SK-N-SH treated with all-trans-retinoic acid at 6 μM for 48 hours (cell line): Measurements from ENCODE around the gene GRK3.
"Not testable (repeated sequence)": the region's sequence is repeated elsewhere in the genome, so short reads cannot be mapped to it uniquely, and the experiment has no call there.

Experiments
- ATAC-seq: fragments of 200-7000 bp; cut with Tn5 transposase; 3 replicates; pipeline ENCODE4 v1.9.1; 2020; ENCODE audit warnings: mild to moderate bottlenecking, moderate library complexity
- ARNTL ChIP-seq: fragments of 450-650 bp; formaldehyde crosslinking; IDR thresholded peaks from 2 replicates; pipeline ENCODE4 v1.5.0; 2020; ENCODE audit warnings: low read depth, mild to moderate bottlenecking, moderate library complexity, borderline replicate concordance
- BACH2 ChIP-seq: fragments of 250-450 bp; sonication (Bioruptor Pico); IDR thresholded peaks from 2 replicates; pipeline ENCODE4 v1.9.0; 2021; ENCODE audit warnings: mild to moderate bottlenecking, borderline replicate concordance
- CSDC2 ChIP-seq: fragments of 250-450 bp; sonication (Bioruptor Pico); IDR thresholded peaks from 2 replicates; pipeline ENCODE4 v1.5.0; 2020; ENCODE audit warnings: mild to moderate bottlenecking, moderate library complexity
- ESRRG ChIP-seq: fragments of 250-450 bp; sonication (Bioruptor Pico); IDR thresholded peaks from 2 replicates; pipeline ENCODE4 v1.6.1; 2021; ENCODE audit warnings: mild to moderate bottlenecking
- GLIS3 ChIP-seq: fragments of 250-450 bp; sonication (Bioruptor Pico); IDR thresholded peaks from 2 replicates; pipeline ENCODE4 v1.5.0; 2020; ENCODE audit warnings: mild to moderate bottlenecking, moderate library complexity
- ISL1 ChIP-seq: fragments of 250-450 bp; sonication (Bioruptor Pico); IDR thresholded peaks from 2 replicates; pipeline ENCODE4 v2.1.2; 2022; ENCODE audit warnings: mild to moderate bottlenecking, moderate library complexity
- PPARA ChIP-seq: fragments of 250-450 bp; sonication (Bioruptor Pico); IDR thresholded peaks from 2 replicates; pipeline ENCODE4 v1.5.0; 2020; ENCODE audit warnings: mild to moderate bottlenecking, borderline replicate concordance
- RARB ChIP-seq: fragments of 250-450 bp; sonication (Bioruptor Pico); IDR thresholded peaks from 2 replicates; pipeline ENCODE4 v1.8.0; 2021; ENCODE audit warnings: mild to moderate bottlenecking, moderate library complexity
- TOX ChIP-seq: fragments of 250-450 bp; sonication (Bioruptor Pico); IDR thresholded peaks from 2 replicates; pipeline ENCODE4 v1.8.0; 2021; ENCODE audit warnings: mild to moderate bottlenecking, moderate library complexity, borderline replicate concordance
- ZC3H10 ChIP-seq: fragments of 250-450 bp; sonication (Bioruptor Pico); IDR thresholded peaks from 2 replicates; pipeline ENCODE4 v1.5.1; 2021; ENCODE audit warnings: mild to moderate bottlenecking, moderate library complexity
- ZFP3 ChIP-seq: fragments of 250-450 bp; sonication (Bioruptor Pico); IDR thresholded peaks from 2 replicates; pipeline ENCODE4 v1.5.0; 2020; ENCODE audit warnings: mild to moderate bottlenecking, moderate library complexity
- ZFP30 ChIP-seq: fragments of 450-650 bp; formaldehyde crosslinking; IDR thresholded peaks from 2 replicates; pipeline ENCODE4 v1.5.0; 2022; ENCODE audit warnings: mild to moderate bottlenecking, moderate library complexity
- ZNF565 ChIP-seq: fragments of 450-650 bp; formaldehyde crosslinking; conservative IDR thresholded peaks from 2 replicates; pipeline ENCODE4 v1.5.0; 2020; ENCODE audit warnings: low read depth, mild to moderate bottlenecking, moderate library complexity
- ZNF70 ChIP-seq: fragments of 450-650 bp; formaldehyde crosslinking; IDR thresholded peaks from 2 replicates; pipeline ENCODE4 v1.5.0; 2020; ENCODE audit warnings: mild to moderate bottlenecking, moderate library complexity
- ZNF8 ChIP-seq: fragments of 450-650 bp; formaldehyde crosslinking; IDR thresholded peaks from 2 replicates; pipeline ENCODE4 v1.5.0; 2020; ENCODE audit warnings: mild to moderate bottlenecking, moderate library complexity
- TF ChIP-seq, protein P1 (sequence below): fragments of 250-450 bp; sonication (Bioruptor Pico); IDR thresholded peaks from 2 replicates; pipeline ENCODE4 v1.8.0; 2020; ENCODE audit warnings: mild to moderate bottlenecking, moderate library complexity, borderline replicate concordance
- TF ChIP-seq, protein P2 (sequence below): fragments of 250-450 bp; sonication (Bioruptor Pico); IDR thresholded peaks from 2 replicates; pipeline ENCODE4 v1.8.0; 2021; ENCODE audit warnings: low read depth, mild to moderate bottlenecking, moderate library complexity, borderline replicate concordance
- TF ChIP-seq, protein P3 (sequence below): fragments of 250-450 bp; sonication (Bioruptor Pico); IDR thresholded peaks from 2 replicates; pipeline ENCODE4 v1.5.1; 2021; ENCODE audit warnings: mild to moderate bottlenecking, moderate library complexity

Gene GRK3

DNA sequence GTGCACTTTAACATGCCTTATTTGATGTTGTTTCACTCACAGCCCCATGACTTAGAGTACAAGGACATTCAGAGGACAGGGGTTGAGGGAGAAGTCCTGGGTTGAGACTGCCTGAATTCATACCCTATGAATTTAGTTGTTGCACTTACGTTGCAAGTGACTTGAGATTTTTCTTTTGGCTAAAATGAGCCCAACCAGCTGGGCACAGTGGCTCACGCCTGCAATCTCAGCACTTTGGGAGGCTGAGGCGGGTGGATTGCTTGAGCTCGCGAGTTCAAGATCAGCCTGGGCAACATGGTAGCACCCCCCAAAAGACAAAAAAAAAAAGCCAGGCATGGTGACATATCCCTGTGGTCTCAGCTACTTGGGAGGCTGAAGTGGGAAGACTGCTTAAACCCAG, 7.3 kb upstream of the GRK3 start (continued):
- TF ChIP-seq ARNTL (CRISPR knock-in tag) (no peak), ESRRG (no peak), CSDC2 (no peak), TOX (CRISPR knock-in tag) (no peak), ISL1 (no peak)
- TF ChIP-seq, all 23 proteins: peak for 0

DNA sequence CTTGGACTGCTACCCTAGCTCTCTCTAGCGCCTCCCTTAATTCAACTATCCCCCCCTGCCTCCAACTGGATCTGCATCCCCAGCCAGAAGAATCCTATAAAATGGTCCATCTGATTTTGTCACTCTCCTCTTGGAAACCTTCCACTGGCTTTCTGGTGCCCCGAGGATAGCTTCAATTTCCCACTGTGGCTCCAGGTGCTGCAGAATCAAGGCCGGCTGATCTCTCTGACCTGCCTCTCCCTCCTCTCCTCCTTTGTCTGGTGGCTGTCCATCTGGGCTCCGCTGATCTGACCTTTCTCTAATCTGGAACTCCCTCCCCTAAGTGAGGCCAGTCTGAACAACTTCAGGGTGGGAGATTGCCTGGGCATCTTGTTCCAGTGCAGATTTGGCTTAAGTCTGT, 6.1 kb upstream of the GRK3 start:
- ATAC-seq: no peak

DNA sequence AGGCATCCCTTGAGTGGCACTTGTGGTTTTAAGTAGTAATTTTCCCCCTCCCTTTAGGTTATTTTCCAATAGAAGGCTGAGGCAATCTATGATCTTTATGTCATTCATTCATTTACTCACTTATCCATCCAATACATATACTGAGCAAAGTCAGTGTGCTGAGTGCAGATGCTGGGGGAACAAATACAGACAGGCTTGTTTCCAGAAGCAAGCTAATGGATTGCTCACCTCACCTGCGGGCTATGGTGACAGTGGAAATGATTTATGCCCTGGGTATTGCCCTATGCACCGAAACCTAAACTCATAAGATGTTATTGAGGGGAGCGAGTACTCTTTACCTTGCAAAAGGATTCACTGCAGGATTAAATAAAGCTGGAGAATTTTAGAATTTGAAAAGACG, 4.6 kb upstream of the GRK3 start:
- not testable (repeated sequence) for ATAC-seq

More for the DNA sequence above, 6.1 kb upstream of the GRK3 start:
- TF ChIP-seq BACH2 (no peak), ZFP30 (CRISPR knock-in tag) (no peak), ZNF70 (CRISPR knock-in tag) (peak; percentile 39; the same call in 1 of the 2 replicates)

DNA sequence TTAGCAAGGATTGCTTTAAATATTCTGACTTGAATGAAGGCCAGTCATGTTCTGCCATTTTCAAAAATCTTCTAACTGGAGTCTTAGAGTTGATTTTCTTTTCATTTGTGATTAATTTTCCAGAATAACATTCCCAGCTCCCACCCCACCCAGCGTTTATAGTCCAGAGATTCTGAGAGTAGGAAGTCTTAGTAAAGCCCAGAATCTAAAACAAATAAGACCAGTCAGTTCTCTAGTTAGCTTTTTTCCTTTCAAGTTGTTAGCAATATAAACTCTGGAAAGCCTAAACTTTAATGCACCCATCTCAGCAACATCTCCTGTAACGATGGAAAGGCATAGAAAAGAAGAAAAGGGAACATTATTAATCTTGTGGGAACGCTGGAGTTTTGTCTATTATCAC, 3.3 kb upstream of the GRK3 start:
- not testable (repeated sequence) for ATAC-seq

DNA sequence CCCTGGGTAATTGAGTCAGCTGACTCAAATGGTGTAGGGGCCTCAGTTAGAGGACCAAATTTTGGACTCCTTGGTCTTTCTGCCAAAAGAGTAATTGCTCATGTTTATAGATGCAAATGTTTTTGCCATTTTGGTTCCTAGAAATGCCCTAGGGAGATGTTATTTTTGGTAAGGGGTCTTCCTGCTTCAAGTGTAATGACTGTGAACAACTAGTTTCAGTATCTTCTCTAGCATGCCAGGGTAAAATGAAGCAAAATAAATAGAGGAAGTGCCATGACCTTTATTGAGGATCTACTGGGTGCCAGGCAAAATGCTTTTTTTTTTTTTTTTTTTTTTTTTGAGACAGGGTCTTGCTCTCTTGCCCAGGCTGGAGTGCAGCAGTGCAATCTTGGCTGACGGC, 2.5 kb upstream of the GRK3 start:
- not testable (repeated sequence) for ATAC-seq

DNA sequence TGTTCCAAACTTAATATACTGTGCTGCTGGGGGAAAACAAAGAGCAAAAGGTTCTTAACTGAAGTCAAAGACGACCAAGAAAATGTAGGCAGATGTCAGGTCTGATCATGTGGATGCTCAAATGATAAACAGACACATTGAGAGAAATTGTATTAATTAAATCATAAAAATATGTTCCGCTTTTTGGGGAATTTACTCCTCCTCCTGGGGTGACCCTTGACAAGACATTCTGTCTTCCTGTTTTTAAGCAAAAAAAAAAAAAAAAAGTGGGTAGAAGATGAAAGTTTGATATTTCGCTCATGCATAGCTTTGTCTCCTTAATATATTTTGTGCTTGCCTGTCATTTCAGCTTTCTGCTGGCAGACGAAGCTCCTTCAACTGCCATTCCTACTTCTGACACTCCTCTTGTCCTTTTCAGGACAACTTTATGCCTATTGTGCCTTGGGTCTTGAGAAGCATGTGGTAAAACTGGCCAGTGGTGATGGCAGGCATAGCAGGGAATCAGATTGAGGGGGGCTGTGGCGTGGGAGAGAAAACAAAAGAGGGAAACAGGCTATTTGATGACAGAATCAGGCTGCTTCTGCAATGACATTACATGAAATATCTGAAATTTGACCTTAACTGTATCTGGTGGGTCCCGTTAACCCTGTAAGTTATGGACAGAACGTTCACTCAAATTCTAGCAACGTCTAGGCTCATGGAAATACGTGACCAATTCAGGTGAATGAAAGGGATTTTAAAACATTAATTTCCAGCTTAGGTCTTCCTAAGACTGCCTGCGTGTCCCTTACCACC, 1.3 kb upstream of the GRK3 start:
- ATAC-seq: peak; percentile 39

DNA sequence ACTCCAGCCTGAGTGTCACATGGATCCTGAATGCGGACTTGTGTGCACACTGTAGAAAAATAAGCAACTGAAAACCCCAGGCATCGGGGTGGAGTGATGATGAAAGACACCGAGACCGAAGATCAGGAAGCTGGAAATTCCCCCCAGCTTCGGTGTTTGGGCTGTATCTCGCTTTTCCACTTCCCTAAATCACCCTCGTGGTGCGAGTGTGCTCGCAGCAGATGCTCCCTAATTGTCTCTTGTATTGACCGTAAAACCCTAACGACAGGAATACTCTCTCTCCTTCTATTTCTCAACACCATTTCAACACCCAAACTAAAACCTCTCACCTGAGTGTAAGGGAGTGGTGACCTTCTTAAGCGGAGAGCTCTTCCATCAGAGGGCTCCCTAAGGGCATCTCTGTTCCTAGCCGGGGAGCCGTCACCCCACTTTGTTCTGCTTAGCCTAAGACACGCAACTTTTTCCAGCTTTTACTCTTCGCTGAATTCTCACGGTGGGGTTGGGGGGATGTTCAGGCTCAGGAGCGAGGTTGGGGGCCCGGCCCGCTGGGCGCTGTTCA, 635 bp upstream of the GRK3 start:
- peak; percentile 43 for ATAC-seq
- TF ChIP-seq ZNF8 (CRISPR knock-in tag) (no peak), ZNF565 (CRISPR knock-in tag) (no peak), ESRRG (no peak), GLIS3 (CRISPR knock-in tag) (no peak), CSDC2 (no peak), RARB (CRISPR knock-in tag) (no peak), TOX (CRISPR knock-in tag) (no peak), PPARA (no peak), ZC3H10 (CRISPR knock-in tag) (no peak), ZFP3 (CRISPR knock-in tag) (no peak), ZFP30 (CRISPR knock-in tag) (no peak), ZNF70 (CRISPR knock-in tag) (no peak), ISL1 (no peak)
- TF ChIP-seq, protein P1, sequence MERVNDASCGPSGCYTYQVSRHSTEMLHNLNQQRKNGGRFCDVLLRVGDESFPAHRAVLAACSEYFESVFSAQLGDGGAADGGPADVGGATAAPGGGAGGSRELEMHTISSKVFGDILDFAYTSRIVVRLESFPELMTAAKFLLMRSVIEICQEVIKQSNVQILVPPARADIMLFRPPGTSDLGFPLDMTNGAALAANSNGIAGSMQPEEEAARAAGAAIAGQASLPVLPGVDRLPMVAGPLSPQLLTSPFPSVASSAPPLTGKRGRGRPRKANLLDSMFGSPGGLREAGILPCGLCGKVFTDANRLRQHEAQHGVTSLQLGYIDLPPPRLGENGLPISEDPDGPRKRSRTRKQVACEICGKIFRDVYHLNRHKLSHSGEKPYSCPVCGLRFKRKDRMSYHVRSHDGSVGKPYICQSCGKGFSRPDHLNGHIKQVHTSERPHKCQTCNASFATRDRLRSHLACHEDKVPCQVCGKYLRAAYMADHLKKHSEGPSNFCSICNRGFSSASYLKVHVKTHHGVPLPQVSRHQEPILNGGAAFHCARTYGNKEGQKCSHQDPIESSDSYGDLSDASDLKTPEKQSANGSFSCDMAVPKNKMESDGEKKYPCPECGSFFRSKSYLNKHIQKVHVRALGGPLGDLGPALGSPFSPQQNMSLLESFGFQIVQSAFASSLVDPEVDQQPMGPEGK (CRISPR knock-in tag): no peak
- TF ChIP-seq, protein P2, sequence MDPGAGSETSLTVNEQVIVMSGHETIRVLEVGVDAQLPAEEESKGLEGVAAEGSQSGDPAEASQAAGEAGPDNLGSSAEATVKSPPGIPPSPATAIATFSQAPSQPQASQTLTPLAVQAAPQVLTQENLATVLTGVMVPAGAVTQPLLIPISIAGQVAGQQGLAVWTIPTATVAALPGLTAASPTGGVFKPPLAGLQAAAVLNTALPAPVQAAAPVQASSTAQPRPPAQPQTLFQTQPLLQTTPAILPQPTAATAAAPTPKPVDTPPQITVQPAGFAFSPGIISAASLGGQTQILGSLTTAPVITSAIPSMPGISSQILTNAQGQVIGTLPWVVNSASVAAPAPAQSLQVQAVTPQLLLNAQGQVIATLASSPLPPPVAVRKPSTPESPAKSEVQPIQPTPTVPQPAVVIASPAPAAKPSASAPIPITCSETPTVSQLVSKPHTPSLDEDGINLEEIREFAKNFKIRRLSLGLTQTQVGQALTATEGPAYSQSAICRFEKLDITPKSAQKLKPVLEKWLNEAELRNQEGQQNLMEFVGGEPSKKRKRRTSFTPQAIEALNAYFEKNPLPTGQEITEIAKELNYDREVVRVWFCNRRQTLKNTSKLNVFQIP (CRISPR knock-in tag): no peak
- TF ChIP-seq, protein P3, sequence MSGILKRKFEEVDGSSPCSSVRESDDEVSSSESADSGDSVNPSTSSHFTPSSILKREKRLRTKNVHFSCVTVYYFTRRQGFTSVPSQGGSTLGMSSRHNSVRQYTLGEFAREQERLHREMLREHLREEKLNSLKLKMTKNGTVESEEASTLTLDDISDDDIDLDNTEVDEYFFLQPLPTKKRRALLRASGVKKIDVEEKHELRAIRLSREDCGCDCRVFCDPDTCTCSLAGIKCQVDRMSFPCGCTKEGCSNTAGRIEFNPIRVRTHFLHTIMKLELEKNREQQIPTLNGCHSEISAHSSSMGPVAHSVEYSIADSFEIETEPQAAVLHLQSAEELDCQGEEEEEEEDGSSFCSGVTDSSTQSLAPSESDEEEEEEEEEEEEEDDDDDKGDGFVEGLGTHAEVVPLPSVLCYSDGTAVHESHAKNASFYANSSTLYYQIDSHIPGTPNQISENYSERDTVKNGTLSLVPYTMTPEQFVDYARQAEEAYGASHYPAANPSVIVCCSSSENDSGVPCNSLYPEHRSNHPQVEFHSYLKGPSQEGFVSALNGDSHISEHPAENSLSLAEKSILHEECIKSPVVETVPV: no peak
- TF ChIP-seq, all 23 proteins: peak for 0
